Neural cell (in vitro differentiated cells): ENCODE data around the gene POU3F1. TPM values are rescaled to one million over a fixed set of nuclear protein-coding genes. Genes with fewer than 3 reads are reported as not detected.

ENCODE experiments used
- H2AFZ ChIP-seq: fragments of 200-600, 300-800 bp; sonication (generic), shearing (Covaris generic); 2 replicates; pipeline ENCODE4 v1.6.0; 2014; ENCODE audit warnings: low read depth, mild to moderate bottlenecking, antibody characterized with exemption, low read length, moderate library complexity
- H3F3A ChIP-seq: fragments of 200-600 bp; shearing (Covaris generic); 2 replicates; pipeline ENCODE4 v1.6.1; 2016; ENCODE audit warnings: mild to moderate bottlenecking, moderate library complexity, mixed read lengths, antibody characterized with exemption, low read length; ENCODE audit not compliant: insufficient read depth, poor library complexity, severe bottlenecking
- H3K27ac ChIP-seq: fragments of 200-600, 300-800 bp; sonication (generic), shearing (Covaris generic); 2 replicates; pipeline ENCODE4 v1.5.1; 2014; ENCODE audit warnings: mild to moderate bottlenecking, low read length, moderate library complexity
- H3K27me3 ChIP-seq: fragments of 300-800, 200-600 bp; sonication (generic), shearing (Covaris generic); 2 replicates; pipeline ENCODE4 v1.6.0; 2014; ENCODE audit warnings: mild to moderate bottlenecking, low read depth, low read length, moderate library complexity; ENCODE audit not compliant: insufficient read depth
- H3K36me3 ChIP-seq: fragments of 300-800, 200-600 bp; sonication (generic), shearing (Covaris generic); 2 replicates; pipeline ENCODE4 v1.5.1; 2014; ENCODE audit warnings: mild to moderate bottlenecking, antibody characterized with exemption, low read length, moderate library complexity; ENCODE audit not compliant: insufficient read depth
- H3K4me2 ChIP-seq: fragments of 300-800, 200-600 bp; sonication (generic), shearing (Covaris generic); 2 replicates; pipeline ENCODE4 v1.6.0; 2014; ENCODE audit warnings: mild to moderate bottlenecking, low read length
- H3K4me3 ChIP-seq: fragments of 300-800, 200-600 bp; sonication (generic), shearing (Covaris generic); 2 replicates; pipeline ENCODE4 v1.5.1; 2014; ENCODE audit warnings: mild to moderate bottlenecking, low read length, moderate library complexity
- H3K79me2 ChIP-seq: fragments of 200-600 bp; shearing (Covaris generic); replicated peaks from 2 replicates; pipeline ENCODE4 v1.6.0; 2014; ENCODE audit warnings: mild to moderate bottlenecking, low read length, moderate library complexity; ENCODE audit not compliant: insufficient read depth
- H3K9ac ChIP-seq: fragments of 300-800, 200-600 bp; sonication (generic), shearing (Covaris generic); 2 replicates; pipeline ENCODE4 v1.6.1; 2016; ENCODE audit warnings: mild to moderate bottlenecking, low read length, mixed read lengths
- H3K9me2 ChIP-seq: fragments of 200-600 bp; shearing (Covaris generic); 2 replicates; pipeline ENCODE4 v1.6.1; 2016; ENCODE audit warnings: mild to moderate bottlenecking, low read length, mixed read lengths; ENCODE audit not compliant: insufficient read depth
- H3K9me3 ChIP-seq: fragments of 200-600, 300-800 bp; sonication (generic), shearing (Covaris generic); 2 replicates; pipeline ENCODE4 v1.6.1; 2016; ENCODE audit warnings: mild to moderate bottlenecking, mixed run types, low read length, moderate library complexity, mixed read lengths
- H4K20me1 ChIP-seq: fragments of 200-600 bp; shearing (Covaris generic); 2 replicates; pipeline ENCODE4 v1.6.1; 2016; ENCODE audit warnings: mild to moderate bottlenecking, mixed run types; ENCODE audit not compliant: insufficient read depth
- EP300 ChIP-seq: fragments of 450-650 bp; conservative IDR thresholded peaks from 2 replicates; pipeline ENCODE4 v1.6.1; 2014; ENCODE audit warnings: antibody characterized with exemption, mild to moderate bottlenecking, moderate library complexity; ENCODE audit not compliant: poor library complexity, severe bottlenecking
- EZH2 ChIP-seq: fragments of 200-600, 300-800 bp; shearing (Covaris generic), sonication (generic); IDR thresholded peaks from 2 replicates; pipeline ENCODE4 v1.6.1; 2014; ENCODE audit warnings: antibody characterized with exemption, low read length, borderline replicate concordance, mild to moderate bottlenecking; ENCODE audit not compliant: insufficient read depth, poor library complexity, severe bottlenecking
- MXI1 ChIP-seq: fragments of 450-650 bp; conservative IDR thresholded peaks from 2 replicates; pipeline ENCODE4 v1.6.1; 2014; ENCODE audit warnings: antibody characterized with exemption, mild to moderate bottlenecking; ENCODE audit not compliant: poor library complexity, severe bottlenecking
- POLR2AphosphoS5 ChIP-seq: IDR thresholded peaks from 2 replicates; pipeline ENCODE4 v1.6.1; 2012
- RAD21 ChIP-seq: fragments of 450-650 bp; conservative IDR thresholded peaks from 2 replicates; pipeline ENCODE4 v1.6.1; 2014; ENCODE audit warnings: antibody characterized with exemption, mild to moderate bottlenecking, moderate library complexity
- SMC3 ChIP-seq: fragments of 450-650 bp; conservative IDR thresholded peaks from 2 replicates; pipeline ENCODE4 v1.6.1; 2014; ENCODE audit warnings: antibody characterized with exemption, mild to moderate bottlenecking, moderate library complexity; ENCODE audit not compliant: poor library complexity
- TAF1 ChIP-seq: IDR thresholded peaks from 2 replicates; pipeline ENCODE4 v1.6.1; 2012; ENCODE audit warnings: low read depth
- polyA plus RNA-seq: library from polyadenylated mRNA; depleted of rRNA; stranded (reverse); fragments of >200 nt; gene quantifications from 2 replicates; pipeline ENCODE4 v1.2.3, GENCODE V29; 2014
- TF ChIP-seq, protein P1 (sequence below): fragments of 450-650 bp; IDR thresholded peaks from 2 replicates; pipeline ENCODE4 v1.5.1; 2014; ENCODE audit warnings: antibody characterized with exemption, mild to moderate bottlenecking, moderate library complexity; ENCODE audit not compliant: poor library complexity, severe bottlenecking
- TF ChIP-seq, protein P2 (sequence below): IDR thresholded peaks from 2 replicates; pipeline ENCODE4 v1.6.1; 2012; ENCODE audit warnings: borderline replicate concordance

The POU3F1 gene
- polyA plus RNA-seq, 1 donor from 2014 or later: 3.1 TPM

DNA sequence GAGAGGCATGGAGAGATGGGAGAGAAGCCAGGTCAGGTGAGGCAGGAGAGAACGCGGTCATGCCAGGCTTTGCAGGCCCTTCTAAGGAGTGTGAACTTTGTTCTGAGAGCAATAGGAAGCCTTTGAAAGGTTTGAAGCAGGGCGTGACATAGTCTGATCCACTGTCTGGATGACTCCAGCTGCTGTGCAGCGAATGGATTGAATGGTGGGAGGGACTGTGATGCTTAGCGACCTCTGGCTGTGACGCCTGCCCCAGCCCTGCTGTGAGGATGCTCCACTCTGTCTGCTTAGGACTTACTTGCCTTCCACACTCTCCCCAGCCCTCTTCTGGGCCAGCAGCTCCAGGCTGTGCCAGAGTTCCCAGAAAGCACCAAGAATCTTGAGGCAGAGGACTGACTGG is 41.8 kb upstream of the POU3F1 start:
- Histone ChIP-seq H3K9ac (peak overlapping the region; percentile 11), H2AFZ (no peak overlapping the region), H3K27ac (no peak overlapping the region), H3K79me2 (no peaks in the 10 kb centered on the region), H3K4me2 (no peak overlapping the region), H3K9me2 (no peaks in the 10 kb centered on the region), H4K20me1 (no peaks in the 10 kb centered on the region), H3F3A (no peaks in the 10 kb centered on the region), H3K36me3 (no peaks in the 10 kb centered on the region), H3K27me3 (no peaks in the 10 kb centered on the region), H3K4me3 (no peak overlapping the region), H3K9me3 (no peaks in the 10 kb centered on the region)
- TF ChIP-seq POLR2AphosphoS5: no peak
- TF ChIP-seq EZH2: no peak
- TF ChIP-seq EP300: no peak
- TF ChIP-seq MXI1: no peak
- TF ChIP-seq, protein P1, sequence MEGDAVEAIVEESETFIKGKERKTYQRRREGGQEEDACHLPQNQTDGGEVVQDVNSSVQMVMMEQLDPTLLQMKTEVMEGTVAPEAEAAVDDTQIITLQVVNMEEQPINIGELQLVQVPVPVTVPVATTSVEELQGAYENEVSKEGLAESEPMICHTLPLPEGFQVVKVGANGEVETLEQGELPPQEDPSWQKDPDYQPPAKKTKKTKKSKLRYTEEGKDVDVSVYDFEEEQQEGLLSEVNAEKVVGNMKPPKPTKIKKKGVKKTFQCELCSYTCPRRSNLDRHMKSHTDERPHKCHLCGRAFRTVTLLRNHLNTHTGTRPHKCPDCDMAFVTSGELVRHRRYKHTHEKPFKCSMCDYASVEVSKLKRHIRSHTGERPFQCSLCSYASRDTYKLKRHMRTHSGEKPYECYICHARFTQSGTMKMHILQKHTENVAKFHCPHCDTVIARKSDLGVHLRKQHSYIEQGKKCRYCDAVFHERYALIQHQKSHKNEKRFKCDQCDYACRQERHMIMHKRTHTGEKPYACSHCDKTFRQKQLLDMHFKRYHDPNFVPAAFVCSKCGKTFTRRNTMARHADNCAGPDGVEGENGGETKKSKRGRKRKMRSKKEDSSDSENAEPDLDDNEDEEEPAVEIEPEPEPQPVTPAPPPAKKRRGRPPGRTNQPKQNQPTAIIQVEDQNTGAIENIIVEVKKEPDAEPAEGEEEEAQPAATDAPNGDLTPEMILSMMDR: peak; percentile 37
- TF ChIP-seq TAF1: no peak
- no peak for TF ChIP-seq RAD21
- TF ChIP-seq, protein P2, sequence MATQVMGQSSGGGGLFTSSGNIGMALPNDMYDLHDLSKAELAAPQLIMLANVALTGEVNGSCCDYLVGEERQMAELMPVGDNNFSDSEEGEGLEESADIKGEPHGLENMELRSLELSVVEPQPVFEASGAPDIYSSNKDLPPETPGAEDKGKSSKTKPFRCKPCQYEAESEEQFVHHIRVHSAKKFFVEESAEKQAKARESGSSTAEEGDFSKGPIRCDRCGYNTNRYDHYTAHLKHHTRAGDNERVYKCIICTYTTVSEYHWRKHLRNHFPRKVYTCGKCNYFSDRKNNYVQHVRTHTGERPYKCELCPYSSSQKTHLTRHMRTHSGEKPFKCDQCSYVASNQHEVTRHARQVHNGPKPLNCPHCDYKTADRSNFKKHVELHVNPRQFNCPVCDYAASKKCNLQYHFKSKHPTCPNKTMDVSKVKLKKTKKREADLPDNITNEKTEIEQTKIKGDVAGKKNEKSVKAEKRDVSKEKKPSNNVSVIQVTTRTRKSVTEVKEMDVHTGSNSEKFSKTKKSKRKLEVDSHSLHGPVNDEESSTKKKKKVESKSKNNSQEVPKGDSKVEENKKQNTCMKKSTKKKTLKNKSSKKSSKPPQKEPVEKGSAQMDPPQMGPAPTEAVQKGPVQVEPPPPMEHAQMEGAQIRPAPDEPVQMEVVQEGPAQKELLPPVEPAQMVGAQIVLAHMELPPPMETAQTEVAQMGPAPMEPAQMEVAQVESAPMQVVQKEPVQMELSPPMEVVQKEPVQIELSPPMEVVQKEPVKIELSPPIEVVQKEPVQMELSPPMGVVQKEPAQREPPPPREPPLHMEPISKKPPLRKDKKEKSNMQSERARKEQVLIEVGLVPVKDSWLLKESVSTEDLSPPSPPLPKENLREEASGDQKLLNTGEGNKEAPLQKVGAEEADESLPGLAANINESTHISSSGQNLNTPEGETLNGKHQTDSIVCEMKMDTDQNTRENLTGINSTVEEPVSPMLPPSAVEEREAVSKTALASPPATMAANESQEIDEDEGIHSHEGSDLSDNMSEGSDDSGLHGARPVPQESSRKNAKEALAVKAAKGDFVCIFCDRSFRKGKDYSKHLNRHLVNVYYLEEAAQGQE: no peak
- TF ChIP-seq SMC3: peak; percentile 15

DNA sequence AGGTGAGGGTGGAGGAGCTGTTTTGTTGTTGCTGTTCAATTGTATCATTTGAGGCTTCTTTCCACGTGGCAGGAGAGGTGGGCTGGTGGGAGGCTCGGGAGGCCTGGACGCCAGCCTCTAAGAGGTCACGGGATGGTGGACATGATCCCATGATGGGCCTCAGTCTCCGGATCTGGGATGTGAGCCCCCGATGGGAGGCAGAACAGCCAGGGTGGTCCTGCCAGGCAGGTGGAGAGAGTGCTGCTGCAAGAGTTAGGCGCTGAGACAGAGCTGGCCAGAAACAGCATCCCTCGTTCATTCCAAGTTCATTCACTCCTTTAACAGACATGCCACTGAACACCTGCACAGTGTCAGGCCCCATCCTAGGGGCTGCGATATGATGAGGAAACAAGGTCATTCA is 41.1 kb upstream of the POU3F1 start:
- Histone ChIP-seq H2AFZ (no peak overlapping the region), H3K9me3 (no peaks in the 10 kb centered on the region), H3K79me2 (no peaks in the 10 kb centered on the region), H4K20me1 (no peaks in the 10 kb centered on the region), H3F3A (no peaks in the 10 kb centered on the region), H3K9me2 (no peaks in the 10 kb centered on the region), H3K9ac (no peak overlapping the region), H3K4me2 (no peak overlapping the region), H3K27ac (no peak overlapping the region), H3K4me3 (no peak overlapping the region), H3K27me3 (no peaks in the 10 kb centered on the region), H3K36me3 (no peaks in the 10 kb centered on the region)
- TF ChIP-seq, protein P1: no peak
- TF ChIP-seq, protein P2: no peak
- TF ChIP-seq POLR2AphosphoS5: no peak
- no peak for TF ChIP-seq RAD21
- TF ChIP-seq SMC3: no peak
- no peak for TF ChIP-seq TAF1
- TF ChIP-seq EZH2: no peak
- TF ChIP-seq MXI1: no peak
- TF ChIP-seq EP300: no peak
